HG02870 (cell line): ENCODE data around the gene C1QTNF1.

Source experiments
- ATAC-seq: cut with Tn5 transposase; IDR thresholded peaks from one replicate; pipeline ENCODE4 v1.9.1; 2021; ENCODE audit warnings: mild to moderate bottlenecking, moderate library complexity; ENCODE audit not compliant: unreplicated experiment

The C1QTNF1 gene

DNA sequence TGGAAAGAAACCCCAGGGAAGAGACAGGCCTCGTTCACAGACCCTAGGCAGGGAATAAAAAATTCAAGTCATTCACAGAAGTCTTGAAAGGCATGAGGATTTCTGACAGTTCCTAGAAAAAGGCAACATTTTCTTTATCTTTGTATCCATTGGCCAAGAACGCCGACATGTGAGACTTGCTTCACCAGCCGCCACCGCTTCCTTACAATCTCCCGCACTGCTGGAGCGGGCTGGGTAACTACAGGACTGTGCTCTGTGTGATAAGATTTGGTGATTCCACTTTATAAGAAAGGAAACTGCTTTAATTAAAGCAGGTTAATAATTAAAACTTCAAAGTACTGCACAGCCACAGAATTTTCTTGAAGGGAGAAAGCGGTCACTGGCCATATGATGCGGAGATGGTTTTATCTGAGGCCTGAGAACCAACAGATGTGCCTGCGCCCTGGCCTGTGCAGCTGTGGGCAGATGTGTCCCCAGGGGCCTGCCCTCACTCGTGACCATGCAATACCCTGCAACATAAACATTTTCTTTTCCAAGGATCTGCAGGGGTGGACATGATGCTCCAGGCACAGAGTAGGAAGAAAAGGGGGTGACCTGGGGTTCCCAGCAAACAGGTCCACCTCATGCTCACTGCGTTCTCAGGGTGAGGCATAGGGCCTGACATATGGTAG, 31.3 kb upstream of the C1QTNF1 start:
- no peak for ATAC-seq

- ATAC-seq: no peak
These were observed 30.6 kb upstream of the C1QTNF1 start for GRCh38 chr17:78993241-78993956.

- no peak for ATAC-seq
These were observed 29.8 kb upstream of the C1QTNF1 start for GRCh38 chr17:78993981-78994671.

GRCh38 chr17:78995022-78995760, 28.8 kb upstream of the C1QTNF1 start:
- no peak for ATAC-seq

- ATAC-seq: no peak
These were observed 28.1 kb upstream of the C1QTNF1 start for GRCh38 chr17:78995761-78996451.

DNA sequence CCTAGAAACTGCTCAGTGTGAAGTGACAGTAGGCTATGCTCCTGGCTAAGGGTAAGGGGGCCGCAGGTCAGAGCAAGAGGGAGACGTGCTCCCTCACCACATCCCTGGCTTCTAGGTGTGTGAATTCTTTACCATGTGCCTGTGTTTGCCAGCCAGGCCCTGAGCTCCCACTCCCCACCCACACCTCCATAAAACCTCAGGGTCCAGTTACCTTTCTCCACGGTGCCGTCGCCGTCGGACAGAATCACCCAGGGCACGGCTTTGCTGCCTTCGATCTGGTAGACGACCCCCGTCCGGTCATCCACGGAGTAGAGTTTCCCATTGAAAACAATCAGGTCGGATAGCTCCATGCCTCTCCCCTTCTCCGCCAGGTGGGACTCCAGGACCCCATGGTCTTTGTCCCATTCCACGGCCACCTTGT, 27.2 kb upstream of the C1QTNF1 start:
- ATAC-seq: no peak

DNA sequence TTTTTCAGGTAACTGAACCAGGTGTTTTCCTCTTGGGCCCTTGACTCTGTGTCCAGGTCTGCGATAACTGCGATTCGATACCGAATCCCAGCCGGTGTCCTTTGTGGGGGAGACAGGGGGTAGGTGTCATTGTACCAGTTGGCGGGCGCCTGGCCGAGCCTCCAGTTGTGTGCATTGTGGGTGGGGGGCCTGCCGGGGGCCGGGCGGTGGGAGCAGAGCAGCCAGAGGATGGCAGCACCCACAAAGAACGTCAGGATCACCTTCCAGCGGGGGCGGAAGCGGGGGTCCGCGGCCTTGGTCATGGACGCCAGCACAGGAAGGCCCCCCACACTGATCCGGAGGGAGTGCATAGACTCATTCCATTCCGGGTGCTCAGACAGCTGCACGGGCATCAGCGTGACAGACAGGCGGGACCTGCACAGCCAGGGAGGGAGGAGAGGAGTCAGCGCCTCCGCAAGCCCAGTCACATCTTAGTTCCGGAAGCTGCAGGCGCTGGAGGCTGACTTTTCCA, 26.7 kb upstream of the C1QTNF1 start:
- ATAC-seq: no peak

DNA sequence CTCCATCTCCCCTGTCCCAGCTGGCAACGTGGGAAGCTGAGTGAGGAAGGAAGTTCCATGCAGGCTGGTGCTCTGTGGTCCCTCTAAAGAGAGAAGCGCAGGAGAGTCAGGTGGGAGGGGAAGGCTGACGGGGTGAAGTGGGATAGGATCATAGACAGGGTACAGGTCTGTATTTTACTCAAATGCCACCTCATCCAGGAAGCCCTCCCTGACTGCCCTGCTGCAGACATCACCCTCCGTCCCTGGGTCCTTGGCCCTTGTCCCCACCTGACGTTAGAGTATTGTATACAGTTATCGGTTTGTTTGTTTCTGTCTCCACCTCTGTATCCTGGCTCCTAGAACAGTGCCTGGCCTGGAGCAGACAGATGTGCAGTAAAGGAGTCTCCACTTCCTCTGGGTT, 26.1 kb upstream of the C1QTNF1 start:
- ATAC-seq: no peak

- no peak for ATAC-seq
These were observed 25.5 kb upstream of the C1QTNF1 start for GRCh38 chr17:78998311-78999055.

GRCh38 chr17:78999056-78999768, 24.8 kb upstream of the C1QTNF1 start:
- no peak for ATAC-seq

DNA sequence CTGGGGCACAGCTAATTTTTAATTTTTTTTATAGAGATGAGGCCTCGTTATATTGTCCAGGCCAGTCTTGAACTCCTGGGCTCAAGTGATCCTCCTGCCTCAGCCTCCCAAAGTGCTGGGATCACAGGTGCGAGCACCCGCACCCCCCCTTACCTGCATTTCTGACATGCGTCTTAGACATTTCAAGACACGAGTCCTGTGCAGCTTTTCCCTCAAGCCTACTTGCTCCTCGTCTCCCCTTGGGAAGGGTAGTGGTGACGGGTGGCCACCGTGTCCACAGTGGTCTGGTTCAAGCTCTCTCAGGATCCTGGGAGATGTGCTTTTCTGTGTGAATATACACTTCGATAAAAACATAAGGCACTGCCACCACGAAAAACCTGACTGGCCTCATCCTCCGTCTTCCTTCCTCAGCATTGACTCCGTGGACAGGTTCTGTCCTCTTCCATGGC, 24.0 kb upstream of the C1QTNF1 start:
- no peak for ATAC-seq

GRCh38 chr17:79000396-79001189, 23.4 kb upstream of the C1QTNF1 start:
- ATAC-seq: no peak

- no peak for ATAC-seq
These were observed 22.6 kb upstream of the C1QTNF1 start for GRCh38 chr17:79001190-79002020.

GRCh38 chr17:79002291-79002690, 21.7 kb upstream of the C1QTNF1 start:
- ATAC-seq: no peak

DNA sequence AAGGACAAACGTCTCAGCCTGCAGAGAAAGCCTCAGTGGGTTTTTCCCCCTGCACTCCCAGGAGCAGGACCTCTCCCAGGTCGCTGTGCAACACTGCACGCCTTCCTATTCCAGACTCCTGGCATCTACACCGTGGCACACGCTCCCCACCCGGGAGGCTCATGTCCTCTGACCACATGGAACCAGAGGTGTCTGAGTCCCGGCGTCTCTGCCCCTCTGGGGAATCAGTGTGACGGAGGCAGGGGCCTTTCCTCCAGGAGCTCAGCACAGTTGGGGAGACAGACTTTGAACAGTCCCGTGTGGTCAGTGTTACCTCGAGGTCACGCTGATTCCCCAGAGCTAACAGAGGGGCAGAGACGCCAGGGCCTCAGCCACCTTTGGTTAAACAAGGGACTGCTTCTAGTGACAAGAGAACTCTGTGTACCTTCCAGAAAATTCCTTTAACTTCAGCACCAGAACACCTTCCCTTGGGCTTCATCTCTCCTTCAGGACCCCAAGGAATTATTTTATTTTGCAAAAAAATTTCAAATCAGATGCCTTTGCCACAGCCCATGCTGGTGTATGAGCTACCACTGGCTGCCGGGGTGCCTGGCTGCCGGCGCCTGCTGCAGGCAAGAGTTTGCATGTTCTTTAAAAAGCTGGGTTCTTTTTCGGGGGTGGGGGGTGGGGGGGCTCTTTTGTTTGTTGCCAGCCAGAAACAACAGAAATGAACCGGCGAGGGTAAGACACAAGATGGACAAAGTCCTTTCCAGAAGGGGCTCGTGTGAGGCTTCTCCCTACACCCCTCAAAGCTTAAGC, 21.0 kb upstream of the C1QTNF1 start:
- no peak for ATAC-seq

- ATAC-seq: no peak
These were observed 20.1 kb upstream of the C1QTNF1 start for GRCh38 chr17:79003661-79004411.
